Middle frontal gyrus (tissue), 1 donor: ENCODE measurements around the gene DTD1.
"Not testable (repeated sequence)": the region's sequence is repeated elsewhere in the genome, so short reads cannot be mapped to it uniquely, and the experiment has no call there.

Source experiments
- DNase-seq: peaks from one replicate; pipeline ENCODE4 v3.0.0-alpha.2; 2015; ENCODE audit warnings: low spot score; ENCODE audit errors: extremely low spot score

The DTD1 gene

DNA sequence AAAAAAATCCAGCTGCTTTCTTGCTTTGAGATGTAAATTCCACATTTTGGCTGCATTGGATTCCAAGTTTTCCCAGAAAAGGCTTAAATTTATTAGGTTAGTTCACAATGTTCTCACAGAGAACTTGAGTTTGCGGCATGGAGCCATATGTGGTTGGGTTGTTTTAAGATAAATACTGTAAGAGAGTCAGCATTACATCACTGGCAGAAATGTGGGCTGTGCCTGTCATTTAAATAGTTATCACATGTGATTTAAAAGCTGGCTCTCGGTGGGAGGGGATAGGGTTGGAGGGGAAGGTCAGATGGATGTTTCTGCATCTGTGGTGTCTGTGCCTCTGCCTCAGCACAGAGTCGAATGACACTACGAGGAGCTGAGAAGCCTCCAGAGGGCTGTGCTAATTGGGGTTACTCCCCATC is 151.9 kb downstream of the DTD1 start:
- no peak for DNase-seq

DNA sequence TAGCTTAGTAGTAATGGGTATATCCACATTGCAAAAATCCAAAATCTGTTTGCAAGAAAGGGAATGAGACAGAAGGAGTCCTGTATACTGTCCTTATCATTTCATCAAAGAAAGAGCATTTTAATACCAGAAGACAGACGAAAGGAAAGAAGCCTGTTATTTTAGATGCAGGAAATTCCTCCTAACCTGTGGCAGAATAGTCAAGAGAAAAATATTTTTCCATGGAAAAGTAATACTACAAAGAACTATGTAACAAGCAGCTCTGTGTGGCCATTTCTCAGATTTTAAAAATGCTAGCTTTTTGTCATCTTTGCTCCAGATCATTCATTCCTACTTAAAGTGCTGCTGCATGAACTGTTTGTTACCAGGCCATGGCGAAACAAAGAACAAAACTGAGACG is 152.9 kb downstream of the DTD1 start:
- no peak for DNase-seq

DNA sequence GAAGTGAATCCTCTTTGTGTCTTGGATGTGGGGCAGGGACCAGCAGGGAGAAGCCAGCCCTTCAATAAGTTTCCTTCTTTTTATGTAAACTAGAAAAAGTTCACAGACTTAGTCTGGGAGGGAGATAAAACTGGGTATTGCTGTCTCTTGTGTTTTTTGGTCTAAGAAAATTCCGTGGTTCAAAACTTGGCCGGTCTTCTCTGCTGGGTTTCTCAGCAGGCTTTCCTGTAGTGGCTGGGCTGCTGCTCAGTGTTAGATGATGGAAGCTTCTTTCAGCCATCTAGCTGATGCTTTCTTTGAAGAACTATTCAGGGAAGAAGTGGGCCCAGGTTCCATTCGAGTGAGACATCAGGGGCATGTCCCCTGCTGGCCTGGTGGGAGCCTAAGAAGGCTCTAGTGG is 155.0 kb downstream of the DTD1 start:
- no peak for DNase-seq

DNA sequence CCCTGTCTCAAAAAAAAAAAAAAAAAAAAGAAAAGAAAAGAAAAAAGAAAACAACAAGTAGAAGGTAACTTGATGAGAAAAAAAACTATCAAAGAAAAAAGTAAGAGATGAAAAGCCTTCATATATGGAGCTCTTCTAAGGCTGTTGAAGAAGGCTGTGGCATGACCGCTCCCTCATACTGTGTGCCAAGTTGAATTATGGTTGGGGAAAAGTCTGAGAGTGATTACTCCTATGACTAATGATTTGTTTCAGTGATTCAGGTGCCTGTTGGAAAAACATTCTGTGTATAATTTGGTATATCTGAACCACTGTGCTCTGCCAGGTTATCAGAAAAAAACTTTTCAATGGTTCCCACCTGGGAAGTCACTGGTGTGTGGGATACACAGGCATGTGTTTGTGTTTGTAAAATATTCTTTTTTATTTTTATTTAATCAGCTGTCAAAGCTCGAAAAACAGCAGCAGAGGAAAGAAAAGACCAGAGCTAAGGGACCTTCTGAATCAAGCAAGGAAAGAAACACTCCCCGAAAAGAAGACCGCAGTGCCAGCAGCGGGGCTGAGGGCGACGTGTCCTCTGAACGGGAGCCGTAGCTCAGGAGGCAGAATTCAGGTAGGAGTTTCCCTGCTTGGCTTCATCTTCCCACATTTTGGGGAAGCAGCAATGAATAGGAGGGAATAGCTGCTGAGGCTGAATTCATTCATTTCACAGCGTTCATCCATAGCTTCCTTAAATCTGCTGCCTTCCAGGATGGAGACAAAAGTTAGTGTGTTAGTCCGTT is 156.0 kb downstream of the DTD1 start:
- DNase-seq = no peak

DNA sequence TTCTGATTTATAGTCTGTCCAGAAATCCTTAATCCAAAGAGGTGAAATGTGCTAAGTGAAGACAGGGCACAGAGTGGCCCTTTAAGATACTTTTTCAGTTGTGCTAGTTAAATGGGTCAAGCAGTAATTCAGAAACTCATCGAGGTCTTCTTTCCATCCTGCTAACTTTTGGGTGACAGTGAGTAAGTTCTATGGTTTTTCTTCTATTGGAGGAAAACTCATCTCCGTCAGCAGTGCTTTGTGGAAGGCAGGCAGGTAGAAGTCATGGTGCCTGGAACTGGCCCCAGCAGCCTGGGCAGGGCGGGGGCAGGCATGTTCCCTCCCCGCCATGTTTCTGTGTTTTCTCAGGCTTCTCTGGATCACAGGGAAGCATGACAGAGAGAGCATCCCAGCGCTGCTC is 159.2 kb downstream of the DTD1 start:
- DNase-seq = no peak

DNA sequence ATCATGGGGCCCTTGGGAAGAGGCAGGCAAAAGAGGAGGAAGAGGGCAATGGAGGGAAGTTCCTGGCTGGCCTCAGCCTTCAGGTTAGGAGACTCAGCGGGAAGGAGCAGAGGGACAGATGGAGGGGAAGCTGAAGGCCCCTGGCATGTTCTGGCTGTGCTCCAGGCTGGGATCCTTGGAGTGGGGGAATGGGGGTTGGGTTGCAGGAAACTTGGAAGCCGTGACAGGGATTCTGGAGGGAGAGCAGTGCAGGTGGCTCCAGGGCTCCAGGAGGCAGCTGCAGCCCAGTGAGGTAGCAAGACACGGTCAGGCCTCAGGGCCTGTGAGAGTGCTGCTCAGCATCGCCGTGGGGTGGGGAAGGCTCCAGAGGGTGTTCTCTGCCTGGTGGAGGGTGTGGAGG is 161.1 kb downstream of the DTD1 start:
- no peak for DNase-seq

DNA sequence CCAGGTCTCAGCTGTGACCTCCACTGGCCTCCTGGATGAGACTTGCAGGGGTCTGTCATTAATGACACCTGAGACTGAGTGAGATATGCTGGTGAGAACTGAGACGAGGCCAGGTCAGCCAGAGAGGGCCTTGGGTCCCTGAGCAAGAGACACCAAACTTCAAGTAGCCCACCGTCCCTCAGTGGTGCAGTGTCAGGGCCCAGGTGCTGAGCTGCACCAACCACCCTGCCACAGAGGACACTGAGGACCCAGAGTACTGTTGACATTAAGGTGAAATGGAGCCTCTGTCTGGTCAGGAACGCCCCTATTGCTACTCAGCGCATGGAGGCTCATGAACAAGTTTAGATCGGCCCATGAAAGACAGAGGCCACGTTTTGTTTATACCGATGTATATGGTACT is 161.7 kb downstream of the DTD1 start:
- DNase-seq = no peak

DNA sequence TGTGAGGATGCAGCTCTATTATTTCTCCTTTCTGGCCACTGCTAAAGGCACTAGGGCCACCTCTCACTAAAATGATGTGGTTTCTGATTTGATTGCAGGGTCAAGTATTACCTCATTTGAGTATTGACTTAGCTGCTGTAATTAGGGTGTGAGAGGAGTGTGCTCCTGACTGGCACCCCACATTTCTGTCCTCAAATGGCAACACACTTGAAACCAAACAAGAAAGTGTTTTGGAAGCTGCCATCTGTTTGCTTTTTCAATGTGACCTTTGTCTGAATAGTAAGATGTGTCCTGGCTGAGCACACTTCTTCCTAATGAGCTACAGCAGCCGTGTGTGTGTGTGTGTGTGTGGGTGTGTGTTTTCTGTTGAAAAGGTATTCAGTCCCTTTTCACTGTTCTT is 162.9 kb downstream of the DTD1 start:
- no peak for DNase-seq

DNA sequence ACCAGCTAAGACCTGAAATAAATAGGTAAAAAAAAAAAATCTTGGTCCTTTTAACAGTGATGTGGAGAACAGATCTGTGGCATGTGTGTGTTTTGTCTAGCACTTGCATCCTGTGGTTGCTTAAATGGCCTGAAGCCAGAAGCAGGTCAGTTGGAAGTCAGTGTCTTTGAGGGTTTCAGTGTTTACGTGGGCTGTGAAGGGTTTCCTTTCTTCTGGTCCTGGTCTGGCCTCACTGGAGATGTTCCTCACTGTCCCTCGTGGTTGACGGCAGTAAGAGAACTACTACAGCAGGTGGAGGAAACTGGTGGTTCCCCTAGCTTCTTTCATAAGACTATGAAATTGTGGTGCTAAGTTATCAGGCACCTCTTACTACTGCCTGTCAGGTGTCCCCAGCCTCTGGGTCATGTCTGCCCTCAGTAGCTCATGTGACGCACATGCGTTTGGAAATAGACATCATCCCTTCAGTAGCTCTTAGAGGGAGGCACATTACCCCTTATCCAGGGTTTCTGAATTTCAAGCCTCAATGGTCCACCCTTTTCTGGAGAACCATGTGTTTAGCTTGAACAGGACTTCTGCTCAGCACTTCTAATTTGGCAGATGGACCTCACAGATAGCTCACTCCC is 166.3 kb downstream of the DTD1 start:
- no peak for DNase-seq

DNA sequence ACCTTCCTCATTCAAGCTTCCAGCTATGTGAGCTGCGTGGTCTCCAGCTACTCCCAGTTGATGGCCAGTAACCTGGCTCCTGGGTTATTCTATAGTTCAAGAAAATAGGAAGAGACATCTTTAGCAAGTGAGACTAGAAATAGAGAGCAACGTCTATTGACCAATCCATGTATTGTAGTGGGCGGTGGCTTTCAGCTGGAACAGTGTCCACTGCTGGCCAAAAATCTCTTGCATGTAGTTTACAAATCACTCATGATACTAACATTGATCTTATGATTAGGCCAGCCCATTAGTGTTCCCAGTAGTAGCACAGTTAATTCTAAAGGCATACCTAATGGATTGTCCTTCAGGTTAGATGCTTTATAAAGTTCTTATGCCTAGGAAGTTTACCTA is 166.8 kb downstream of the DTD1 start:
- no peak for DNase-seq

DNA sequence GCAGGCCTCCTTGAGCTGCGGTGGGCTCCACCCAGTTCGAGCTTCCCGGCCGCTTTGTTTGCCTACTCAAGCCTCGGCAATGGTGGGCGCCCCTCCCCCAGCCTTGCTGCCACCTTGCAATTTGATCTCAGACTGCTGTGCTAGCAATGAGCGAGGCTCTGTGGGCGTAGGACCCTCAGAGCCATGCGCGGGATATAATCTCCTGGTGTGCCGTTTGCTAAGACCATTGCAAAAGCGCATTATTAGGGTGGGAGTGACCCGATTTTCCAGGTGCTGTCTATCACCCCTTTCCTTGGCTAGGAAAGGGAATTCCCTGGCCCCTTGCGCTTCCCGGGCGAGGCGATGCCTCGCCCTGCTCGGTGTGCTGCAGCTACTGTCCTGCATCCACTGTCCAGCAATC is 173.0 kb downstream of the DTD1 start:
- DNase-seq = not testable (repeated sequence)

DNA sequence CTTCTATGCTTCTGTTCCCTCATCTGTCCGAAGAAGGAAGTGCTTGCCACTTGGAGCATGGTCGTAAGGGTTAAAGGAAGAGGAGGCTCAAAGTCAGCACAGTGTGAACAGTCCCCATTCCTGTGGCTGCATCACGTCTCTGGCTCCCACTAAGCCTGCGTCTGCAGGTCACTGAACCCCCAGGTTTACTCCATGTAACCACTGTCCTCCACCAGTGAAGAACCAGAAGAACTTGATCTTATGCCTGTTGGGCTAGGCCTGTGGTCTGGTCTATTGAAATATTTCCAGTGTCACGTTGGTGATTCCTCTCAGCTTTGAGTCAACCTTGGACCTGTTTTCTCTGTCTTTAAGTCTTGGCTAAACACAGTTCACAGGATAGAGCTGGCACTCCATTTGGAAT is 179.8 kb downstream of the DTD1 start:
- DNase-seq = no peak

DNA sequence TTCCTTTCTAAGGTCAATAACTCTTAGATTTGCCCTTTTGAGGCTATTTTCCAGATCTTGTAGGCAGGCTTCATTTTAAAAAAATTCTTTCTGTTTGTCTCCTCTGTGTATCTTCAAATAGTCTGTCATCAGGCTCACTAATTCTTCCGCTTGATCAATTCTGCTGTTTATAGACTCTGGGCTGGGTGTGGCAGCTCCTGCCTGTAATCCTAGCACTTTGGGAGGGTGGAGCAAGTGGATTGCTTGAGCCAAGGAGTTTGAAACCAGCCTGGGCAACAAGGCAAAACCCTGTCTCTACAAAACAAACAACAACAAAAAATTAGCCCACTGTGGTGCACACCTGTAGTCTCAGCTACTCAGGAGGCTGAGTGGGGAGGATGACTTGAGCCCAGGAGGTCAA is 185.7 kb downstream of the DTD1 start:
- no peak for DNase-seq

DNA sequence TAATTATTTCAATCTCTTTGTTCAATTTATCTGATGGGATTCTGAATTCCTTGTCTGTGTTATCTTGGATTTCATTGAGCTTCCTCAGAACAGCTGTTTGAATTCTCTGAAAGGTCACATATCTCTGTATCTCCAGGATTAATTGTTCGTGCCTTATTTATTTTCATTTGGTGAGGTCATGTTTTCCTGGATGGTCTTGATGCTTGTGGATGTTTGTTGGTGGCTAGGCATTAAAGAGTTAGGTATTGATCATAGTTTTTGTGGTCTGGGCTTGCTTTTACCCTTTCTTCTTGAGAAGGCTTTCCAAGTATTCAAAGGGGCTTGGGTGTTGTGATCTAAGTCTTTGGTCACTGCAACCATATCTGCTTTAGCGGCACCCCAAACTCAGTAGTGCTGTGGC is 186.4 kb downstream of the DTD1 start:
- DNase-seq = no peak

DNA sequence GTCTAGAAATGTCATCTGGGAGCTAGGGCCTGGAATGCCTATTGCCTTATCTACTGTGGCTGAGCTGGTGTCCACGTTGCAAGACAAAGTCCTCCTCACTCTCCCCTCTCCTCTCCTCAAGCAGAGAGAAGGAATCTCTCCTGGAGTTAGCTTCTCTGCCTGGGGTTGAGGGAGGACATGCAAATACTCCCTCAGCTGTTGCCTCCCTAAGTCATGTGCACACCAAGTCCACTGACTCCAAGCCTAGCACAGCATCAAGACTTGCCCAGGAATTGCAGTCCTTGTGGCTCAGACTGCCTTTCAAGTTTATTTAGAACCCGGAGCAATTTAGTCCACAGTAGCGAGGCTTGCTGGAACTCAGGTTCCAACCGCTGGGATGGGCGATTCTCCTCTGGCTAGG is 187.8 kb downstream of the DTD1 start:
- no peak for DNase-seq

DNA sequence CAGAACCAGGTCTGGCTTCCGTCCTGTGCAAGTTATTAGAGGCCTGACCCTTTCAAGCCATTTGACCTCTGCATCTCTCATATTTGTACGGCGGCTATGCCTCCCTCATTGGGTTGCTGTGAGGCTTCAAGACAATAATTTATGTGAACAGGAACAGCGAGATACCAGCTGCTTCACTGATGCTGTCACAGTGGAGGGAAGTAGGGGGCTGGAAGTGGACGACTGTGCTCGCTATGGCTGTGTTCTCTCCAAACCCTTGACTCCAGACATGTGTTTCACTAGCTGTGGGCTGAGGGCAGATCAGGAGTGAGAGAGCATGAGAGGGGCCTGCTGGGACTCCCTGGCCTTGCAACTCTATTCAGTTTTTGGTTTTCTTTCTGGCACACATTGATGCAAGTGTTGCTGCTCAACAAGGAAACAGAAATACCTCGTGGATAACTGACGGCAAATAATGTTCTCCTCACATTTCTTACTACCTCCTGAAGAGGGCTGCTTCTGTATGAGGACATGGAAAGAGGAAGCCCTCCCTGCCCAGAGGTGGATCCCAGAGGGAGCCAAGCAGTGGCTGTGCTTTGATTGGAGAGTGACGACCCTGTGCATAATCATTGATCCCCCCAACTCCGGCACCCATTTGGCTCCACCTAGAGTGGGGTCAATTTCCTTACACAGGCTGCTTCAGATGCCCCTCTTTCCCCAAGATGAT is 191.0 kb downstream of the DTD1 start:
- DNase-seq = no peak

DNA sequence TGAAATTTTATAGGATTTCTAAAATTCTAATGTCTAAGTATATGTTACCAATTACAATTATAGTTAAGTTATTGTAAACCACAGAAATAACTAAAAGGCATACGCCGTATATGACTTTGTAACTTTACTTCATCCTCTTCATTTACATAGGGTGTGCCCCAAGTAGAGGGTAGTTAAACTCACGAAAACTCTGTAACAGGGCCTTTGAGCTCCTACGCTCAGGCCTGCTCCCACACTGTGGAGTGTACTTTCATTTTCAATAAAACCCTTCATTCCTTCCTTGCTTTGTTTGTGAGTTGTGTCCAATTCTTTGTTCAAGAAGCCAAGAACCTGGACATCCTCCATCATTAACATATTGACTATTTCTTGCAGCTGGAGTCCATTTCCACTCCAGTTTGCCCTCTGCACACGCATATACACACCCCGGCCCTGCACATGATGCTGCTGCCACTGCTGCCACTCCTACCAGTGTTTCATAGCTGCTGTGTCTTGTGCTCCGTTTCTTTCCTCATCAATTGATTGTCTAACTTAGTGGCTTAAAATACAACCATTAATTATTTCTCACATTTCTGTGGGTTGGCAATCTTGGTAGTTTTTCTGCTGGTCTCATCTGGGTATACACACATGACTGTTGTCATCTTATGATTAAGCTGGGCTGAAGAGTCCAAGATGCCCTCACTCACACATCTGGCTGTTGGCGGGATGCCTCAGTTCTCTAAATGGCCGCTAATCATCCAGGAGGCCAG is 192.7 kb downstream of the DTD1 start:
- no peak for DNase-seq

DNA sequence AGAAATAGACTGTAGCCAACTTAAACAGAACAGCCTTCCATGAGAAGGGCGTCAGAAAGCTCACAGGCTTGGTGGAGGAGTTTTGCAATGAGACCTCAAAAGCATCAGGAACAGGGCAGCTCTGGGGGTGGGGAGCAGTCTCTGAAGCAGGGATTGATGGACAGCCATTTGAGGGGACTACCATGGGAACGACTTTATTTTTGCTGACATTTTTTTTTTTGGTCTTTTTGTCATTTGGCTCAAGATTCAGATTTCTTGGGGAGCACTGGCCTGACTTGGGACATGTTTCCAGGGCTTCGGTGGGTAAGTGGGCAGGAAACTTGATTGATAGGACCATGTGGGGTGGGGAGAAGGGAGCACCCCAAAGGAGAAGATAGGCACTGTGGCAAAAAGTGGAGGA is 193.7 kb downstream of the DTD1 start:
- no peak for DNase-seq

DNA sequence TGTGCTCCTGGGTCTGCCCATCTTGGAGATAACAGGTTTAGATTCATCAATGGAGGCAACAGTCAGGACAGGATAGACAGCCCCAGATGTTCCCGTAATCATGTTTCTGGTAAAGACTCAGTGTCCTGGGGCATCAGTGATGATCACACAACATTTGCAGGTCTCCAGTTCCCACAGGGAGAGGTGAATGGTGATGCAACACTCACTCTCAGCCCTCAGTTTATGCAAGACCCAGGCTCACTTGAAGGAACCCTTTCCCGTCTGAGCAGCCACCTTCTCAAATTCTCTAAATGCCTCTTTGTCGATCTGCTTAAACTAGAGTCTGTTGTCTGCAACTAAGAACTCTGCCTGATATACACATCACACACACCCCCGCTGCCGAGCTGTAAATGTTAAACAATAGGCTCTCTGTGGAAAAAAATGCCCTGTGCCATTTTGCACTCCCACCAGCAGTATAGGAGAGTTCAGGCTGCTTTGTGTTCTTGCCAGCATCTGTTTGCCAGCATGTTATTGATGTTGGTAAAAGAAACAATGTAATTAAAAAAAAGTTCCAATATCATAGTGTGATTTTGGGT is 195.6 kb downstream of the DTD1 start:
- DNase-seq = no peak

DNA sequence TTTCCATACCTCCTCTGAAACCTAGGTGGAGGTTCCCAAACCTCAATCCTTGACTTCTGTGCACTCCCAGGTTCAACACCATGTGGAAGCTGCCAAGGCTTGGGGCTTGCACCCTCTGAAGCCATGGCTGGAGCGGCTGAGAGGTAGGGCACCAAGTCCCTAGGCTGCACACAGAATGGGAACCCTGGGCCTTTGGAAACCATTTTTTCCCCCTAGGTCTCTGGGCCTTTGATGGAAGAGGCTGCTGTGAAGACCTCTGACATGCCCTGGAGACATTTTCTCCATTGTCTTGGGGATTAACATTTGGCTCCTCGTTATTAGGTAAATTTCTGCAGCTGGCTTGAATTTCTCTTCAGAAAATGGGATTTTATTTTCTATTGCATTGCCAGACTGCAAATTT is 199.2 kb downstream of the DTD1 start:
- not testable (repeated sequence) for DNase-seq

DNA sequence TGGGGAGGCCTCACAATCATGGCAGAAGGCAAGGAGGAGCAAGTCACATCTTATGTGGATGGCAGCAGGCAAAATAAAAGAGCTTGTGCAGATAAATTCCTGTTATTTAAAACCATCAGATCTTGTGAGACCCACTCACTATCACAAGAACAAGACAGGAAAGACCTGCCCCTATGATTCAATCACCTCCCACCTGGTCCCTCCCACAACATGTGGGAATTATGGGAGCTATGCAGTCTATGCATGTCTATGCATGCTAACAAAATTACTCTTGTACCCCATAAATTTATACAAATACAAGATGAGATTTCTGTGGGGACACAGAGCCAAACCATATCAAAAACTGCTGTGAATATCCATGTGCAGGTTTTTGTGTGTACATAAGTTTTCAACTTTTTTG is 200.2 kb downstream of the DTD1 start:
- DNase-seq = no peak

DNA sequence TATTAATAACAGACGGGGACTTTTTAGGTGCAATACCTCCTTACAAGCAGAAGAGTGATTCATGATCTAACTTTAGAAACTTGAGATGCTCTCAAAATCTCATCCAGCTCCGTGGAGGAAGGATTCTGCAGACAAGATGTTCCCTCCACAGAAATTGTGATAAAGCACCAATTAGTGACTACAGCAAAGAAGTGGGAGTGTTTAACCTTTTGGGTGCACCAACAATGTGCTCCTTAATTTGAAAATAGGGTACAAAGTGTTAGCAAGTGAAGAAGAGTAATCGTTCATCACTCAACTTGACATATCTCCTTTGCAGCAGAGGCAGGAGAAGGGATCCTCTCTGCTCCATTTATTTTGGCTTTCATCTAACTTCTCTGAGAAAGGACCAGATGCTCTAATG is 202.9 kb downstream of the DTD1 start:
- no peak for DNase-seq
